Measurements from ENCODE around the gene SLC28A3.
"Not testable (repeated sequence)": the region's sequence is repeated elsewhere in the genome, so short reads cannot be mapped to it uniquely, and the experiment has no call there.

SLC28A3 gene

GRCh38 chr9:84367726-84368125 is 27.2 kb upstream of the SLC28A3 start:
- peaks cover 70% of the 10 kb centered on the region for H3K4me1 Mint-ChIP-seq (ENCODE audit: low read depth)
- H3K9me3 Mint-ChIP-seq; H3K27me3 Mint-ChIP-seq; H3K27ac Mint-ChIP-seq; H3K4me3 Mint-ChIP-seq; H3K36me3 Mint-ChIP-seq (ENCODE audit: low read depth); intact Hi-C loops (cut with micrococcal nuclease): not testable (repeated sequence)

- Mint-ChIP-seq H3K27me3 (no peaks in the 10 kb centered on the region), H3K9me3 (no peaks in the 10 kb centered on the region), H3K4me3 (no peak overlapping the region), H3K27ac (no peak overlapping the region), H3K36me3 (ENCODE audit: low read depth) (no peaks in the 10 kb centered on the region), H3K4me1 (ENCODE audit: low read depth) (peaks cover 61% of the 10 kb centered on the region)
- intact Hi-C loops (cut with micrococcal nuclease), result no loop called here
These were observed 26.1 kb upstream of the SLC28A3 start for GRCh38 chr9:84366683-84367082.

- H3K9me3 Mint-ChIP-seq; H3K27me3 Mint-ChIP-seq; intact Hi-C loops (cut with micrococcal nuclease); H3K36me3 Mint-ChIP-seq (ENCODE audit: low read depth); H3K4me3 Mint-ChIP-seq; H3K27ac Mint-ChIP-seq: not testable (repeated sequence)
- H3K4me1 Mint-ChIP-seq (ENCODE audit: low read depth), result peaks cover 44% of the 10 kb centered on the region
These were observed 24.4 kb upstream of the SLC28A3 start for GRCh38 chr9:84364894-84365490.

GRCh38 chr9:84361645-84362044 is 21.1 kb upstream of the SLC28A3 start:
- intact Hi-C loops (cut with micrococcal nuclease), result no loop called here
- Mint-ChIP-seq H3K27ac (no peak overlapping the region), H3K4me1 (ENCODE audit: low read depth) (peaks cover 16% of the 10 kb centered on the region), H3K4me3 (no peak overlapping the region), H3K9me3 (no peaks in the 10 kb centered on the region), H3K27me3 (no peaks in the 10 kb centered on the region), H3K36me3 (ENCODE audit: low read depth) (no peaks in the 10 kb centered on the region)

- Mint-ChIP-seq H3K9me3 (no peaks in the 10 kb centered on the region), H3K4me1 (ENCODE audit: low read depth) (no peaks in the 10 kb centered on the region), H3K4me3 (no peak overlapping the region), H3K27me3 (no peaks in the 10 kb centered on the region), H3K36me3 (ENCODE audit: low read depth) (no peaks in the 10 kb centered on the region), H3K27ac (no peak overlapping the region)
- intact Hi-C loops (cut with micrococcal nuclease), result no loop called here
These were observed 16.7 kb upstream of the SLC28A3 start for GRCh38 chr9:84357275-84357674.

- intact Hi-C loops (cut with micrococcal nuclease), result no loop called here
- Mint-ChIP-seq H3K9me3 (peaks cover 3% of the 10 kb centered on the region), H3K4me3 (no peak overlapping the region), H3K27me3 (no peaks in the 10 kb centered on the region), H3K36me3 (ENCODE audit: low read depth) (no peaks in the 10 kb centered on the region), H3K4me1 (ENCODE audit: low read depth) (no peaks in the 10 kb centered on the region), H3K27ac (no peak overlapping the region)
These were observed 13.5 kb upstream of the SLC28A3 start for GRCh38 chr9:84354035-84354434.

GRCh38 chr9:84349671-84350070 is 9.1 kb upstream of the SLC28A3 start:
- Mint-ChIP-seq H3K4me3 (no peak overlapping the region), H3K27ac (no peak overlapping the region), H3K36me3 (ENCODE audit: low read depth) (no peaks in the 10 kb centered on the region), H3K9me3 (peaks cover 9% of the 10 kb centered on the region), H3K4me1 (ENCODE audit: low read depth) (no peaks in the 10 kb centered on the region), H3K27me3 (no peaks in the 10 kb centered on the region)
- intact Hi-C loops (cut with micrococcal nuclease), result no loop called here

GRCh38 chr9:84343111-84343521 is 2.6 kb upstream of the SLC28A3 start:
- intact Hi-C loops (cut with micrococcal nuclease), result no loop called here
- no peaks in the 10 kb centered on the region for H3K27me3 Mint-ChIP-seq
- no peak overlapping the region for H3K27ac Mint-ChIP-seq
- H3K36me3 Mint-ChIP-seq (ENCODE audit: low read depth), result no peaks in the 10 kb centered on the region
- H3K4me1 Mint-ChIP-seq (ENCODE audit: low read depth), result no peaks in the 10 kb centered on the region
- H3K9me3 Mint-ChIP-seq, result no peaks in the 10 kb centered on the region
- H3K4me3 Mint-ChIP-seq, result no peak overlapping the region

GRCh38 chr9:84339962-84340361 is 596 bp downstream of the SLC28A3 start:
- H3K9me3 Mint-ChIP-seq, result no peaks in the 10 kb centered on the region
- intact Hi-C loops (cut with micrococcal nuclease), result no loop called here
- H3K36me3 Mint-ChIP-seq (ENCODE audit: low read depth), result no peaks in the 10 kb centered on the region
- no peaks in the 10 kb centered on the region for H3K27me3 Mint-ChIP-seq
- no peak overlapping the region for H3K27ac Mint-ChIP-seq
- no peaks in the 10 kb centered on the region for H3K4me1 Mint-ChIP-seq (ENCODE audit: low read depth)
- no peak overlapping the region for H3K4me3 Mint-ChIP-seq

GRCh38 chr9:84339503-84339902 is 1.1 kb downstream of the SLC28A3 start:
- intact Hi-C loops (cut with micrococcal nuclease), result no loop called here
- Mint-ChIP-seq H3K9me3 (no peaks in the 10 kb centered on the region), H3K36me3 (ENCODE audit: low read depth) (no peaks in the 10 kb centered on the region), H3K4me3 (no peak overlapping the region), H3K27me3 (no peaks in the 10 kb centered on the region), H3K4me1 (ENCODE audit: low read depth) (no peaks in the 10 kb centered on the region), H3K27ac (no peak overlapping the region)

- Mint-ChIP-seq H3K27ac (no peak overlapping the region), H3K36me3 (ENCODE audit: low read depth) (no peaks in the 10 kb centered on the region), H3K9me3 (no peaks in the 10 kb centered on the region), H3K27me3 (no peaks in the 10 kb centered on the region), H3K4me1 (ENCODE audit: low read depth) (no peaks in the 10 kb centered on the region), H3K4me3 (no peak overlapping the region)
- intact Hi-C loops (cut with micrococcal nuclease), result no loop called here
These were observed 1.8 kb downstream of the SLC28A3 start for GRCh38 chr9:84338792-84339191.

- no peak overlapping the region for H3K4me3 Mint-ChIP-seq
- H3K36me3 Mint-ChIP-seq (ENCODE audit: low read depth), result no peaks in the 10 kb centered on the region
- no peaks in the 10 kb centered on the region for H3K9me3 Mint-ChIP-seq
- no peaks in the 10 kb centered on the region for H3K27me3 Mint-ChIP-seq
- H3K27ac Mint-ChIP-seq, result no peak overlapping the region
- intact Hi-C loops (cut with micrococcal nuclease), result no loop called here
- H3K4me1 Mint-ChIP-seq (ENCODE audit: low read depth), result no peaks in the 10 kb centered on the region
These were observed 3.3 kb downstream of the SLC28A3 start for GRCh38 chr9:84337252-84337651.

GRCh38 chr9:84331119-84331809 is 9.3 kb downstream of the SLC28A3 start:
- H3K27ac Mint-ChIP-seq, result no peak overlapping the region
- no peaks in the 10 kb centered on the region for H3K36me3 Mint-ChIP-seq (ENCODE audit: low read depth)
- H3K27me3 Mint-ChIP-seq, result no peaks in the 10 kb centered on the region
- intact Hi-C loops (cut with micrococcal nuclease), result no loop called here
- H3K4me3 Mint-ChIP-seq, result no peak overlapping the region
- H3K9me3 Mint-ChIP-seq, result peaks cover 9% of the 10 kb centered on the region
- H3K4me1 Mint-ChIP-seq (ENCODE audit: low read depth), result peaks cover 10% of the 10 kb centered on the region

GRCh38 chr9:84330246-84330645 is 10.3 kb downstream of the SLC28A3 start:
- no peaks in the 10 kb centered on the region for H3K27me3 Mint-ChIP-seq
- H3K27ac Mint-ChIP-seq, result no peak overlapping the region
- no peak overlapping the region for H3K4me3 Mint-ChIP-seq
- H3K36me3 Mint-ChIP-seq (ENCODE audit: low read depth), result no peaks in the 10 kb centered on the region
- H3K9me3 Mint-ChIP-seq, result peaks cover 9% of the 10 kb centered on the region
- intact Hi-C loops (cut with micrococcal nuclease), result no loop called here
- H3K4me1 Mint-ChIP-seq (ENCODE audit: low read depth), result peaks cover 10% of the 10 kb centered on the region

GRCh38 chr9:84327184-84327583 is 13.4 kb downstream of the SLC28A3 start:
- H3K4me1 Mint-ChIP-seq (ENCODE audit: low read depth), result peaks cover 20% of the 10 kb centered on the region
- no peak overlapping the region for H3K4me3 Mint-ChIP-seq
- H3K9me3 Mint-ChIP-seq, result peaks cover 9% of the 10 kb centered on the region
- no peaks in the 10 kb centered on the region for H3K36me3 Mint-ChIP-seq (ENCODE audit: low read depth)
- no peaks in the 10 kb centered on the region for H3K27me3 Mint-ChIP-seq
- no peak overlapping the region for H3K27ac Mint-ChIP-seq
- intact Hi-C loops (cut with micrococcal nuclease), result no loop called here
